Central memory CD8-positive, alpha-beta T cell (primary cell): ENCODE measurements around the gene TAPBP.
"Not testable (repeated sequence)": the region's sequence is repeated elsewhere in the genome, so short reads cannot be mapped to it uniquely, and the experiment has no call there.

Experiments
- ATAC-seq: fragments of 150-1000 bp; cut with Tn5 transposase; replicated peaks from 2 replicates; pipeline ENCODE4 v1.10.0; 2022; ENCODE audit warnings: mild to moderate bottlenecking, moderate FRiP score, moderate number of reproducible peaks; ENCODE audit not compliant: poor library complexity, severe bottlenecking; ENCODE audit errors: extremely low read depth
- DNase-seq, 2 donors: peaks; one replicate each; pipeline ENCODE4 v3.0.0; 2021; ENCODE audit warnings: low spot score in 2 of 2
- H3K27ac Mint-ChIP-seq: one replicate; pipeline ENCODE4 v1.8.0; 2022; ENCODE audit warnings: low read depth, mild to moderate bottlenecking, moderate library complexity, mixed read lengths
- H3K27me3 Mint-ChIP-seq: one replicate; pipeline ENCODE4 v1.8.0; 2022; ENCODE audit warnings: mixed read lengths
- H3K36me3 Mint-ChIP-seq: one replicate; pipeline ENCODE4 v1.8.0; 2022; ENCODE audit warnings: mild to moderate bottlenecking, moderate library complexity, mixed read lengths; ENCODE audit not compliant: insufficient read depth
- H3K4me1 Mint-ChIP-seq: one replicate; pipeline ENCODE4 v1.8.0; 2022; ENCODE audit warnings: mixed read lengths
- H3K4me3 Mint-ChIP-seq: one replicate; pipeline ENCODE4 v1.8.0; 2022; ENCODE audit warnings: mild to moderate bottlenecking, moderate library complexity, mixed read lengths
- H3K9me3 Mint-ChIP-seq: one replicate; pipeline ENCODE4 v1.8.0; 2022; ENCODE audit warnings: mixed read lengths

TAPBP gene

DNA sequence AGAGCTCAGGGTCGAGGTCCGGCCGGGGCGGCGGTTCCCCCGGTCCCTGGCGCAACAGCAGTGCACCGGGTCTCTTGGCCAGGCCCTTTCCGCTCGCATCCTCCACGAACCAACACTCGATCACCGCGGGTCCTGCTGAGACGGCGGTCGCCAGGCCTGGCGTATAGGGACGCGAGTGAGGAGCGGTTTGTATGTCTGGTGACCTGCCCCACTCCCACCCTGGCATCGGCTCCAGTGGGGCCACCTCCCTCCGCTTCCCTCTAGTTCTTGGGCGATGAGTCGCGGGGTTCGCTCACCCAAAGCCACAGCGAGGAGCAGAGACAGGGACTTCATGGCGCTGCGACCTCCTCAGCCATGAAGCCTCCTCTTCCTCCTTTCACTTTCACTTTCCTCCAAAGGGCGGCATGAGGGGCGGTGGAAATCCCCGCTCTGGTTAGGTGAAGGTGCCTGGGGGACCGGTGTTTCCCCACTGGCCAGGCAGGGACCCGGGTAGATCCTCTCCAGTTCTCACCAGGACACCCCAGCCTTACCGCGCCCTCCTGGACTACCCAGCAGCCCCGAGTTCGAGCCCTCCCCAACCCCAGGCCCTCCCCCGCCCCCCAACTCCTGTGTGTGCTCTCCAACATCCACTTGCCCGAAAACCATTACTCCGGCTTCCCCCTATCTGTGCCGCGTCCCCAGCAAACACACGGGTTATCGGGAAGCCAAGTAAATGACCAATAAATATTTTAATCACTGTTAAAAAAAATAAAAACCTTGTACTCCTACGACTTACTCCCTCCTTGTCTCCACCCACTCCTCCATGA lies at the start of gene TAPBP:
TAPBP (minus strand) TSS at position 370 of the 806 bp plus-strand sequence; CDS start at position 333, 37 bp downstream.
- ATAC-seq = peak; percentile 71
- peaks cover 57% of the 10 kb centered on the region for H3K4me1 Mint-ChIP-seq

DNA sequence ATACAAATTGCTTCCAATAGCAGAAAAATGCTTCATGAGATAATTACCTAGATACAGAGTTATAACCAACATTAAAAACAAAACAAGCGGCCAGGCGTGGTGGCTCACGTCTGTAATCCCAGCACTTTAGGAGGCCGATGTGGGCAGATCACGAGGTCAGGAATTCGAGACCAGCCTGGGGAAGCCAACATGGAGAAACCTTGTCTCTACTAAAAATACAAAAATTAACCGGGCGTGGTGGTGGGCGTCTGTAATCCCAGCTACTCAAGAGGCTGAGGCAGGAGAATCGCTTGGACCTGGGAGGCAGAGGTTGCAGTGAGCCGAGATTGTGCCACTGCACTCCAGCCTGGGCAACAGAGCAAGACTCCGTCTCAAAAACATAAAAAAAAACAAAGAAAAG lies 49.6 kb upstream of the TAPBP start:
- not testable (repeated sequence) for H3K36me3 Mint-ChIP-seq

More for the DNA sequence above, at the start of gene TAPBP:
- Mint-ChIP-seq H3K9me3 (no peaks in the 10 kb centered on the region), H3K27ac (peak within 1 kb of the TSS; percentile 100), H3K27me3 (no peaks in the 10 kb centered on the region), H3K4me3 (peak within 1 kb of the TSS; percentile 95), H3K36me3 (peaks cover 61% of the 10 kb centered on the region)
- peak; percentile 68 to 87 for DNase-seq

DNA sequence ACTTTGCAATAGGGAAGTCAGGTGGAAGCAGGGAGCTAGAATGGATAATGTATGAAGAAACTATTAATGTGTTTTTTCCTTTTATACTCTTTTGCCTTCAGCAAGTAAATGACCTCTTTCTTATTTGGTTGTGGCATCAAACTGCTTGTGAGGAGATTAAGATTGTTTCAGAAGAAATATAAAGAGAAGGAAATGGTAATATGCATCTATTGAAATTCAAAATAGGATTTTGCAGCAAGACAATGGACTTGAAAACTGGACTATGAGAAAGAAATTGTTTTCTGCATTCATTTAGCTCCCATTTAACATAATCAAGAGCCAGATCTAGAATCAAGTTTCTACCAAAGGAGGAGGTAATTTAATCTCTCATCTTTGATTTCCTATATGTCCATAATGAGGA lies 45.5 kb upstream of the TAPBP start:
- Mint-ChIP-seq H3K9me3 (no peaks in the 10 kb centered on the region), H3K27ac (no peak overlapping the region), H3K4me3 (no peak overlapping the region), H3K36me3 (no peaks in the 10 kb centered on the region), H3K27me3 (no peaks in the 10 kb centered on the region), H3K4me1 (no peaks in the 10 kb centered on the region)
- no peak for ATAC-seq
- no peak for DNase-seq

More for the DNA sequence above, 49.6 kb upstream of the TAPBP start:
- H3K4me1 Mint-ChIP-seq, DNase-seq, H3K27ac Mint-ChIP-seq, H3K4me3 Mint-ChIP-seq, ATAC-seq, H3K27me3 Mint-ChIP-seq, H3K9me3 Mint-ChIP-seq: not testable (repeated sequence)

DNA sequence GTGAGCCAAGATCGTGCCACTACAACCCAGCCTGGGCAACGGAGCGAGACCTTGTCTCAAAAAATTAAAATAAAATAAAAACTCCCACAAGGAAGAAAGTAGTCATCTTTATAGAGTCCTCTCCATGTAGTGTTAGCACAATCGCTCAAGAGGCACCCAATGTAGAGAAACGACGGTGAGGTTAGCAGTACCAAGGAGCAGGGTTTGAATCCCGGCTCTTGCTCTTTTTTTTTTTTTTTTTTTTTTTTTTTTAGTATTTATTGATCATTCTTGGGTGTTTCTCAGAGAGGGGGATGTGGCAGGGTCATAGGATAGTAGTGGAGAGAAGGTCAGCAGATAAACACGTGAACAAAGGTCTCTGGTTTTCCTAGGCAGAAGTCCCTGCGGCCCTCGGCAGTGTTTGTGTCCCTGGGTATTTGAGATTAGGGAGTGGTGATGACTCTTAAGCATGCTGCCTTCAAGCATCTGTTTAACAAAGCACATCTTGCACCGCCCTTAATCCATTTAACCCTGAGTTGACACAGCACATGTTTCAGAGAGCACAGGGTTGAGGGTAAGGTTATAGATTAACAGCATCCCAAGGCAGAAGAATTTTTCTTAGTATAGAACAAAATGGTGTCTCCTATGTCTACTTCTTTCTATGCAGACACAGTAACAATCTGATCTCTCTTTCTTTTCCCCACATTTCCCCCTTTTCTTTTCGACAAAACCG lies 43.4 kb upstream of the TAPBP start:
- not testable (repeated sequence) for H3K27ac Mint-ChIP-seq, H3K9me3 Mint-ChIP-seq, H3K36me3 Mint-ChIP-seq, DNase-seq, ATAC-seq, H3K4me1 Mint-ChIP-seq, H3K4me3 Mint-ChIP-seq, H3K27me3 Mint-ChIP-seq

DNA sequence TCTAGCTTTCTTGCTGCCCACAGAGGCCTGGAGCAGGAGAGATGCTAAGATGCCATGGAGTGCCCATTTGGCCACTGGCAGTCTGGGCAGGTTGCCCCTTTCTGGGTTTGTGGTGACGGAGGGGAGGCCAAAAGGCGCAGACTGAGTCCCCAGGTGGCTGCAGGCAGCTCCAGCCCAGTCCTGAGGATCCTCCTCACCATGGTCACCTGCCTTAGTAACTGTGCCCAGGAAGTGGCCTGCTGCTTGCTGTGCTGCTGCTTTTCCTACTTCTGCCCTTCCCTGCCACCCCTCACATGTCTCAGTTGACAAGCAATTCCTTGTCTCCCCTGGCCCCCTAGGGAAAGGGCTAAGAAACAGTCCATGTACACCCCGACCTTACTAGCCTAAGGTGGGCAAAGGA lies 42.4 kb upstream of the TAPBP start:
- no peaks in the 10 kb centered on the region for H3K9me3 Mint-ChIP-seq
- H3K36me3 Mint-ChIP-seq = no peaks in the 10 kb centered on the region
- H3K27ac Mint-ChIP-seq = no peak overlapping the region
- no peaks in the 10 kb centered on the region for H3K27me3 Mint-ChIP-seq
- H3K4me1 Mint-ChIP-seq = no peaks in the 10 kb centered on the region
- DNase-seq (no peak), ATAC-seq (no peak)
- no peak overlapping the region for H3K4me3 Mint-ChIP-seq

DNA sequence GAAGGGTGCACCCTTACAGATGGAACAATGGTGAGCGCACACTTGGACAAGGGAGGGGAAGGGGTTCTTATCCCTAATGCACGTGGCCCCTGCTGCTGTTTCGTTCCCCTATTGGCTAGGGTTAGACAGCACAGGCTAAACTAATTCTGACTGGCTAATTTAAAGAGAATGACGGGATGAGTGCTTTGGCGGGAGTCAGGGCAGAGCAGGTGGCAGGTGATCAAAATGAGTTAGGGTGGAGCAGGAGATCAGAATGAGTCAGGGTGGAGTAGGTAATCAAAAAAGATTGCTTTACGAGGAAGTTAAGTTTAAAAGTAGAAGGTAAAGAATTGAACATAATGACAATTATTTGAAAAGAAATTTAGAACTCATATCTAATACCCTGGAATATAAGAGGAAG lies 42.0 kb upstream of the TAPBP start:
- not testable (repeated sequence) for H3K9me3 Mint-ChIP-seq, DNase-seq, H3K4me3 Mint-ChIP-seq, H3K4me1 Mint-ChIP-seq, H3K36me3 Mint-ChIP-seq, ATAC-seq, H3K27ac Mint-ChIP-seq, H3K27me3 Mint-ChIP-seq

DNA sequence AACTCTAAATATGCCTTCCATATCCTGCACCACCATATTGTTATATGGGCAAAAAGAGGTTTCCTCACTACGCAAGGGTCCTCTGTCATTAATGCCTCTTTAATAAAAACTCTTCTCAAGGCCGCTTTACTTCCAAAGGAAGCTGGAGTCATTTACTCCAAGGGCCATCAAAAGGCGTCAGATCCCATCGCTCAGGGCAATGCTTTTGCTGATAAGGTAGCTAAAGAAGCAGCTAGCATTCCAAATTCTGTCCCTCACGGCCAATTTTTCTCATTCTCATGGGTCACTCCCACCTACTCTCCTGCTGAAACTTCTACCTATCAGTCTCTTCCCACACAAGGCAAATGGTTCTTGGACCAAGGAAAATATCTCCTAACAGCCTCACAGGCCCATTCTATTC lies 33.9 kb upstream of the TAPBP start:
- peaks cover 37% of the 10 kb centered on the region for H3K4me1 Mint-ChIP-seq
- ATAC-seq = no peak
- H3K27ac Mint-ChIP-seq = no peak overlapping the region
- H3K36me3 Mint-ChIP-seq = peaks cover 15% of the 10 kb centered on the region
- no peak overlapping the region for H3K4me3 Mint-ChIP-seq
- H3K9me3 Mint-ChIP-seq = no peaks in the 10 kb centered on the region
- H3K27me3 Mint-ChIP-seq = no peaks in the 10 kb centered on the region
- DNase-seq = no peak

DNA sequence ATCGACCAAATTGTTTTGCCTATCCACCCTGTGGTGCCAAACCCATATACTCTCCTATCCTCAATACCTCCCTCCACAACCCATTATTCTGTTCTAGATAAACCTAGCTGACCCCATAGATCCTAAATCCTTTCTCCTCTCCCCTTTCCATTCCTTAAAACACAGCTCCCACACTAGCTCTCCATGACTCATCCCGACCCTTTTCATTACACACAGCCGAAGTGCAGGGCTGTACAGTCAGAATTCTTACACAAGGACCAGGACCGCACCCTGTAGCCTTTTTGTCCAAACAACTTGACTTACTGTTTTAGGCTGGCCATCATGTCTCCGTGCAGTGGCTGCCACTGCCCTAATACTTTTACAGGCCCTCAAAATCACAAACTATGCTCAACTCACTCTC lies 33.1 kb upstream of the TAPBP start:
- H3K27ac Mint-ChIP-seq, H3K4me3 Mint-ChIP-seq, H3K9me3 Mint-ChIP-seq, ATAC-seq, H3K27me3 Mint-ChIP-seq, DNase-seq: not testable (repeated sequence)
- Mint-ChIP-seq H3K36me3 (peaks cover 15% of the 10 kb centered on the region), H3K4me1 (peaks cover 38% of the 10 kb centered on the region)

DNA sequence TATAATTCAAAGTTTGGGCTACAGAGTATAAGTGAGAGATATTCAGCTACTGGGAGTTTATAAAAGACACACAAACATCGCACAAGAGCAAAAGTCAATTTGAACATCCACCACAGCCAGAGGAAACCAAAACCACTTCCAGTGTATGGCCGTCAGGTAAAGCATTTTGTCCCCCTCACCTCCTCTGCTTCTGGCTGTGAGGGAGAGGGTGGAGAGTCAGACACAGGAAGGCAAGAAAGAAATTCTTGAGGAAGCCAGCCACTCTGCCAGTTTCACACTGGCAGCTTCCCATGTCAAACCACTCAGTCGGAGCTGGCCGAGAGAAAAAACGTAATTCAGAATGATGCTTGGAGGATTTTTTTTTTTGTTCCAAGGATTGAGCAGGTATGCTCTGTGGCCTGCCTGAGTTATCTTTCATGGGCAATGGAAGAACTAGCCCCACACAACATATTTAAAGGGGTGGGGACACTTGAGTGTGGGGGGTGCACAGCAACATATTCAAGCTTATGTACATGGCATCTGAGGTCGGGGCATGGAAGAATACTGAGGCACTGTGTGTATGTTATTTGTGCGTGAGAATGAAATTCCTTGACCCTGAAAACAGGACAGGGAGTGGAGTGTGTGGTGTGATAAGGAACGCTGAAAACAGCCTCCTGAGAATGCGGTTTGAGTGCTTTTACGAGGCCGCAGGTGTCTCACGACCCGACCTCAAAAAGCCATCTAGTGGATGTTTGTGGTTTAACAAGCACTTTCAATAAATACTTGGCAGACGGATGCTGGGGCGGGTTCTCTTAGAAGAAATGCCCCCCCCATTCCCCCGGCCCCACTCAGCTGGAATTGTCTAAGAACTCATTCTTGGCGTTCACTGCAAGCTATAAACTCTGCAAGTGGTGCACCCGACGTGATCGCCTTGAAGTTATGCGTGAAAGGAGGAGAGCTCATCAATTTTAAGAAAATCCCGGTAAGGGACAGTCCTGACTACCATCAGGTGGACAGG lies 31.1 kb upstream of the TAPBP start:
- Mint-ChIP-seq H3K36me3 (peaks cover 15% of the 10 kb centered on the region), H3K4me1 (peaks cover 38% of the 10 kb centered on the region), H3K27me3 (no peaks in the 10 kb centered on the region), H3K4me3 (peak overlapping the region; percentile 77), H3K9me3 (no peaks in the 10 kb centered on the region), H3K27ac (peak overlapping the region; percentile 94)
- ATAC-seq (peak; percentile 64), DNase-seq (peak; percentile 47 to 75)

DNA sequence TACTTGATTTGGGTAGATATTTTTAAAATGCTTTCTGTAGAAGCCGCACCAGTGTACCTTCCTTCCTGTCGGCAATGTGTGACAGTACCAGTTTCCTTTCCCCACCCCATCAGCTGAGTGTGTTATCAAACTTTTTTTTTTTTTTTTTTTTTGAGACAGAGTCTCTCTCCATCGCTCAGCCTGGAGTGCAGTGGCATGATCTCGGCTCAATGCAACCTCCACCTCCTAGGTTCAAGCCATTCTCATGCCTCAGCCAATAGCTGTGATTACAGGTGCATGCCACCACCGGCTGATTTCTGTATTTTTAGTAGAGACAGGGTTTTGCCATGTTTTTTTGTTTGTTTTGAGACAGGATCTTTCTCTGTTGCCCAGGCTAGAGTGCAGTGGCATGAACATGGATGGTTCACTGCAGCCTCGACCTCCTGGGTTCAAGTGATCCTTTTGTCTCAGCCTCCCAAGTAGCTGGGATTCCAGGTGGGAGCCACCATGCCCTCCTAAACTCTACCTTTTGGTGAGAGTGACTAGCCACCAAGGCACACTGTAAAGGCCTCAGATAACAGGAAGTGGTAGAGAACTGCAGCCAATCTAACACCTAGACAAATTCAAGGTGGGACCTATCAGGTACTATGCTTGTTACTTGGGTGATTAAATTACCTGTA lies 30.2 kb upstream of the TAPBP start:
- Mint-ChIP-seq H3K27ac (peak overlapping the region; percentile 94), H3K4me1 (peaks cover 38% of the 10 kb centered on the region), H3K4me3 (peak overlapping the region; percentile 77), H3K36me3 (peaks cover 15% of the 10 kb centered on the region), H3K27me3 (no peaks in the 10 kb centered on the region), H3K9me3 (no peaks in the 10 kb centered on the region)
- DNase-seq = peak; percentile 39 to 72
- peak; percentile 79 for ATAC-seq

DNA sequence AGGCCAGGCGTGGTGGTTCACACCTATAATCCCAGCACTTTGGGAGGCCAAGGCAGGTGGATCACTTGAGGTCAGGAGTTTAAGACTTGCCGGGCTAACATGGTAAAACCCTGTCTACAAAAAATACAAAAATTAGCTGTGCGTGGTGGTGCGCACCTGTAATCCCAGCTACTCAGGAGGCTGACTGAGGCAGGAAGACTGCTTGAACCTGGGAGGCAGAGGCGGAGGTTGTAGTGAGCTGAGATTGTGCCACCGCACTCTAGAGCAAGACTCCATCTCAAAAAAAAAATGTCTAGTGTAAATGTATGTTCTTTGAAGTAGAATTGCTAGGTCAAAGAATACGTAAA lies 29.7 kb upstream of the TAPBP start:
- H3K9me3 Mint-ChIP-seq, H3K27me3 Mint-ChIP-seq, ATAC-seq: not testable (repeated sequence)
- H3K27ac Mint-ChIP-seq = peak overlapping the region; percentile 94
- H3K4me3 Mint-ChIP-seq = peak overlapping the region; percentile 77
- peak in 1 of 2 donors; percentile 27 for DNase-seq
- peaks cover 38% of the 10 kb centered on the region for H3K4me1 Mint-ChIP-seq
- peaks cover 15% of the 10 kb centered on the region for H3K36me3 Mint-ChIP-seq

DNA sequence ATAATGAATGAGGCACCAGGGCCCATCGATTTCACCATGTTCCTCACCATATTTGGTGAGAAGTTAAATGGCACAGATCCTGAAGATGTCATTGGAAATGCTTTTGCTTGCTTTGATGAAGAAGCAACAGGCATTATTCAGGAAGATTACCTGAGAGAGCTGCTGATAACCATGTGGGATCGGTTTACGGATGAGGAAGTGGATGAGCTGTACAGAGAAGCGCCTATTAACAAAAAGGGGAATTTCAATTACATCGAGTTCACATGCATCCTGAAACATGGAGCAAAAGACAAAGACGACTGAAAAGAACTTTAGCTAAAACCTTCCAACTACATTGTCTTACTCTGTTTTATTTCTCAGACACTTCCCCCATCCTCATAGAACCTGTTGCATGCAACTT lies 25.3 kb upstream of the TAPBP start:
- DNase-seq = no peak
- Mint-ChIP-seq H3K4me3 (no peak overlapping the region), H3K27ac (peak overlapping the region; percentile 87), H3K27me3 (no peaks in the 10 kb centered on the region), H3K36me3 (peaks cover 6% of the 10 kb centered on the region), H3K4me1 (peaks cover 14% of the 10 kb centered on the region), H3K9me3 (no peaks in the 10 kb centered on the region)
- no peak for ATAC-seq
